Measurements from ENCODE around the gene UNC5B.

The UNC5B gene

GRCh38 chr10:71325267-71325666, 112.9 kb downstream of the UNC5B start:
- DNase-seq, result no peak

- no peak for DNase-seq
Observed at GRCh38 chr10:71326464-71326881, 114.1 kb downstream of the UNC5B start.

- no peak for DNase-seq
Observed at GRCh38 chr10:71330789-71331404, 118.5 kb downstream of the UNC5B start.

- DNase-seq, result no peak
Observed at GRCh38 chr10:71331736-71332135, 119.4 kb downstream of the UNC5B start.

GRCh38 chr10:71332466-71332865, 120.1 kb downstream of the UNC5B start:
- DNase-seq, result no peak

GRCh38 chr10:71333129-71333887, 120.9 kb downstream of the UNC5B start:
- DNase-seq, result no peak

- no peak for DNase-seq
Observed at GRCh38 chr10:71334221-71334791, 121.9 kb downstream of the UNC5B start.

GRCh38 chr10:71335173-71335708, 122.9 kb downstream of the UNC5B start:
- DNase-seq, result no peak

- no peak for DNase-seq
Observed at GRCh38 chr10:71336632-71337031, 124.3 kb downstream of the UNC5B start.

GRCh38 chr10:71337219-71337701, 124.9 kb downstream of the UNC5B start:
- DNase-seq, result no peak

- DNase-seq, result no peak
Observed at GRCh38 chr10:71338728-71339495, 126.5 kb downstream of the UNC5B start.

GRCh38 chr10:71339796-71340589, 127.6 kb downstream of the UNC5B start:
- DNase-seq, result peak; percentile 9

GRCh38 chr10:71342573-71343391, 130.4 kb downstream of the UNC5B start:
- no peak for DNase-seq

GRCh38 chr10:71343392-71343773, 131.0 kb downstream of the UNC5B start:
- DNase-seq, result no peak

GRCh38 chr10:71344154-71344925, 132.0 kb downstream of the UNC5B start:
- DNase-seq, result no peak

GRCh38 chr10:71344993-71345480, 132.7 kb downstream of the UNC5B start:
- no peak for DNase-seq

- DNase-seq, result no peak
Observed at GRCh38 chr10:71345694-71346093, 133.3 kb downstream of the UNC5B start.

GRCh38 chr10:71346731-71347130, 134.4 kb downstream of the UNC5B start:
- DNase-seq, result no peak

- DNase-seq, result no peak
Observed at GRCh38 chr10:71347587-71348395, 135.4 kb downstream of the UNC5B start.
